Prostate gland (tissue), 2 donors: ENCODE data around the gene CHCHD6. TPM values are rescaled to one million over a fixed set of nuclear protein-coding genes. Genes with fewer than 3 reads are reported as not detected.

Experiments
- DNase-seq: peaks from one replicate; pipeline ENCODE4 v3.0.0-alpha.2; 2019; ENCODE audit warnings: low spot score
- H3K27ac ChIP-seq, 2 donors: fragments of 200-600 bp; sonication (generic); 2 replicates each; pipeline ENCODE4 v1.5.1; 2017 to 2019
- H3K27me3 ChIP-seq: fragments of 200-600 bp; sonication (generic); replicated peaks from 2 replicates; pipeline ENCODE4 v1.5.1; 2019; ENCODE audit not compliant: insufficient read depth
- H3K36me3 ChIP-seq, 2 donors: fragments of 200-600 bp; sonication (generic); 1 replicate in 1 of 2; 2 replicates in 1 of 2; pipeline versions ENCODE4 v1.5.1 to v1.8.1; 2017 to 2019
- H3K4me1 ChIP-seq: fragments of 200-600 bp; sonication (generic); replicated peaks from 2 replicates; pipeline ENCODE4 v1.5.1; 2019
- H3K4me3 ChIP-seq, 2 donors: fragments of 200-600 bp; sonication (generic); 2 replicates each; pipeline ENCODE4 v1.5.1; 2017 to 2019
- H3K9me3 ChIP-seq: fragments of 200-600 bp; sonication (generic); 2 replicates; pipeline ENCODE4 v1.5.1; 2017
- POLR2A ChIP-seq: fragments of 450-650 bp; IDR thresholded peaks from one replicate; pipeline ENCODE4 v1.6.1; 2016; ENCODE audit warnings: antibody characterized with exemption, mild to moderate bottlenecking
- POLR2AphosphoS5 ChIP-seq: sonication (generic); formaldehyde crosslinking; IDR thresholded peaks from one replicate; pipeline ENCODE4 v1.6.1; 2017; ENCODE audit warnings: antibody characterized with exemption
- WGBS: methylation state at CpG from one replicate; pipeline ENCODE4 v1.1.5; 2018; 5-methylcytosine and 5-hydroxymethylcytosine counted together
- intact Hi-C: fragments of 100-400 bp; cut with DNase I; formaldehyde crosslinking; loops from one replicate; pipeline ENCODE4 v1.14.2; 2022
- total RNA-seq, 2 donors: library from RNA; depleted of rRNA; stranded (reverse); fragments of >200 nt; gene quantifications; one replicate each; pipeline ENCODE4 v1.1.0, GENCODE V29; 2016
- TF ChIP-seq, protein P1 (sequence below), 4 experiments: fragments of 200-600 bp in 2 of 4; fragments of 450-650 bp in 2 of 4; sonication (generic) in 2 of 4; IDR thresholded peaks; 1 replicate in 3 of 4; 2 replicates in 1 of 4; pipeline ENCODE4 v1.5.1; 2016 to 2019; ENCODE audit warnings: antibody characterized with exemption in 4 of 4, mild to moderate bottlenecking in 2 of 4, moderate library complexity in 2 of 4

The CHCHD6 gene
- total RNA-seq, 2 donors from 2014 or later, result 13.9 to 34.4 TPM

DNA sequence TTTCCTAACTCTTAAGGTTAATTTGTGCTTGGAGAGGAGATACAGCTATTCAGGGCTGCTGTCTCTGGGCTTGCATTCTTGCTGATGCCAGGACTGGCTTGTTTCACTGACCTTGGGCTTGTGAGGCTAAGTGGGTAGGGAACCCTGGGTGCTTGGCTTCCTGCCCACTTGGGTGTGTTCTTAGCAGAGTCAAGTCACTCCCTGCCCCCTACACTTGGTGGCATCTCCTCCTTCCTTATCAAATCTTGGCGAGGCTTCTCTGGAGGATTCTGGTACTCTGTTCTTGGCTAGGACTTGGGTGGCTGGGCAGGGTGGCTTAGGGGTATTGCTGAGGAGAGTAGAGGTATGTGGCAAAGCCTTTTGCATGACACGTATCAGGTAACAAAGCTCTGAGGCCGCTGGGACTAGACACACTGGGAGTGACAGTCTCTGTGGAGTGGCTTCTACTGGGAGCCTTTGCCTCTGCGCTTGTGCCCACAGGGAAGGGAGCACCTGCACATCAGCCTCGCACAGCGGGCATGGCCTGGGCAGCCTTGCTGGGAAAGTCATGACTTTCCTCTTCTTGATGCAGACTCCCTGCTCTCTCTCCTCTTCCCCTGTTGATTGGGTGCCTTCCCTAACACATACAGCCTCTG lies 41.8 kb downstream of the CHCHD6 start:
- 73% methylated on average over 6 of the region's 6 CpGs for WGBS
- TF ChIP-seq, protein P1, sequence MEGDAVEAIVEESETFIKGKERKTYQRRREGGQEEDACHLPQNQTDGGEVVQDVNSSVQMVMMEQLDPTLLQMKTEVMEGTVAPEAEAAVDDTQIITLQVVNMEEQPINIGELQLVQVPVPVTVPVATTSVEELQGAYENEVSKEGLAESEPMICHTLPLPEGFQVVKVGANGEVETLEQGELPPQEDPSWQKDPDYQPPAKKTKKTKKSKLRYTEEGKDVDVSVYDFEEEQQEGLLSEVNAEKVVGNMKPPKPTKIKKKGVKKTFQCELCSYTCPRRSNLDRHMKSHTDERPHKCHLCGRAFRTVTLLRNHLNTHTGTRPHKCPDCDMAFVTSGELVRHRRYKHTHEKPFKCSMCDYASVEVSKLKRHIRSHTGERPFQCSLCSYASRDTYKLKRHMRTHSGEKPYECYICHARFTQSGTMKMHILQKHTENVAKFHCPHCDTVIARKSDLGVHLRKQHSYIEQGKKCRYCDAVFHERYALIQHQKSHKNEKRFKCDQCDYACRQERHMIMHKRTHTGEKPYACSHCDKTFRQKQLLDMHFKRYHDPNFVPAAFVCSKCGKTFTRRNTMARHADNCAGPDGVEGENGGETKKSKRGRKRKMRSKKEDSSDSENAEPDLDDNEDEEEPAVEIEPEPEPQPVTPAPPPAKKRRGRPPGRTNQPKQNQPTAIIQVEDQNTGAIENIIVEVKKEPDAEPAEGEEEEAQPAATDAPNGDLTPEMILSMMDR (IDR thresholded peaks at IDR 0.05), result no peak
- TF ChIP-seq POLR2A (no peak), POLR2AphosphoS5 (no peak)
- intact Hi-C loops, result no loop called here
- Histone ChIP-seq H3K9me3 (no peaks in the 10 kb centered on the region), H3K4me3 (no peak overlapping the region), H3K36me3 (no peaks in the 10 kb centered on the region), H3K27ac (no peak overlapping the region), H3K4me1 (no peaks in the 10 kb centered on the region), H3K27me3 (no peaks in the 10 kb centered on the region)
- no peak for DNase-seq

DNA sequence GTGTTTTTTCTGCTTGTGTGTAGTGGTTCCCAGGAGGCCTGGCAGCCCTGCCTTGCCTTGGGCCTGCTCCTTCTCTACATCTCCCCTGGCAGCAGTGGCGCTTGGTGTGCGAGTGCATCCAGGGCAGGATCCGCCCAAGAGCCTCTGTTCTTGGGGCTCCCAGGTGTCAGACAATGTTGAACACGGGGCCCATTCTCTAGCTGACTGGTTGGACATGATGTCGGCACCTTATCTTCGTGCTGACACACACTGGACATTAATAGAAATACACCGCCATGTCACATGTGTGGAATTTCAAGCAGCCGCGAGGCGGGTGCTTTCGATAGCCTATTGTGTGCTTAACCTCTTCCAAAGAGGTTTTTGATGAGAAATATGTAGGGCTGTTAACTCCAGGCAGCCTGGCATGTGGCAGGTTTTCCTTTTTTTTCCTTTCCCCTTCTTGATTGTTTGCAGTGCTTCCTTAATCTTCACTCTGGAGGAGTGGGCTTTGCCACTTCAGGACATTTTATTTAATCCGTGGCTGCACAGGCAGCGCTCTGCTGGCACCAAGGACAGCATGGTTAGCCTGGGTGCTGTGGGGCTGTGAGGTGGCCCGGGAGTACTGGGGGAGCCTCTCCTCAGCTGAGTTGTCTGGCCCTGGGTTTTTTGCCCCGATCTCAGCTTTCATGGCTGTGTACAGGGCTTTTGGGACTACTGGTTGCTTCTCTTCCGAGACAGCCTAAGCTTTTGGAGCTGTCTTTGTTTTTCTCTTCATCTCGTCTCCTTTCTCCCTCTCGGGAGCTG lies 42.5 kb downstream of the CHCHD6 start:
- H3K27me3 ChIP-seq, result no peaks in the 10 kb centered on the region
- intact Hi-C loops, result no loop called here
- TF ChIP-seq POLR2AphosphoS5, result no peak
- TF ChIP-seq, protein P1 (IDR thresholded peaks at IDR 0.05), result no peak
- TF ChIP-seq POLR2A, result no peak
- no peak overlapping the region for H3K4me3 ChIP-seq
- H3K27ac ChIP-seq, result no peak overlapping the region
- H3K4me1 ChIP-seq, result no peaks in the 10 kb centered on the region
- no peak for DNase-seq
- WGBS, result 72% methylated on average over 18 of the region's 18 CpGs
- H3K36me3 ChIP-seq, result no peaks in the 10 kb centered on the region
- H3K9me3 ChIP-seq, result no peaks in the 10 kb centered on the region

DNA sequence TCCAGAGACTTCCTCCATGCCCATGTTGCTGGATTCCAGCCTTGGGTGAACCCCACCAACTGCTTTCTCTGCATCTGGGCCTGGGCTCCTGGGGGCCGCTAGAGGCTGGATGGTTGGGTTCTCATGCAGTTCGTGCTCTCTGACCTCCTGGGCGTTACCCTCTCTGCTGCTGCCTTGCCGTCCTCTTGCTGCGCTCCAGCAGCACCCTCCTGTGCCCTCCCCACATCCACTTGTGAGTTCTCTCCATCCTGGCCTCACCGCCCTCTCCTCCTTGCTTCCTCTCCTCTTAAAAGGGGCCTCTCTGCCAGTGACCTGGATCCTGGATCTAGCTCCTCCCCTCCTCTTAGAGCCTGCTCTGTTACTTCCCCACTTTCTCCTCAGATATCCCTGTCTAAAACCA lies 43.7 kb downstream of the CHCHD6 start:
- H3K4me3 ChIP-seq, result no peak overlapping the region
- intact Hi-C loops, result no loop called here
- H3K36me3 ChIP-seq, result no peaks in the 10 kb centered on the region
- no peak for TF ChIP-seq POLR2A
- TF ChIP-seq, protein P1 (IDR thresholded peaks at IDR 0.05), result no peak
- TF ChIP-seq POLR2AphosphoS5, result no peak
- no peak for DNase-seq
- no peaks in the 10 kb centered on the region for H3K4me1 ChIP-seq
- no peaks in the 10 kb centered on the region for H3K27me3 ChIP-seq
- no peaks in the 10 kb centered on the region for H3K9me3 ChIP-seq
- 95% methylated on average over 6 of the region's 6 CpGs for WGBS
- H3K27ac ChIP-seq, result no peak overlapping the region

DNA sequence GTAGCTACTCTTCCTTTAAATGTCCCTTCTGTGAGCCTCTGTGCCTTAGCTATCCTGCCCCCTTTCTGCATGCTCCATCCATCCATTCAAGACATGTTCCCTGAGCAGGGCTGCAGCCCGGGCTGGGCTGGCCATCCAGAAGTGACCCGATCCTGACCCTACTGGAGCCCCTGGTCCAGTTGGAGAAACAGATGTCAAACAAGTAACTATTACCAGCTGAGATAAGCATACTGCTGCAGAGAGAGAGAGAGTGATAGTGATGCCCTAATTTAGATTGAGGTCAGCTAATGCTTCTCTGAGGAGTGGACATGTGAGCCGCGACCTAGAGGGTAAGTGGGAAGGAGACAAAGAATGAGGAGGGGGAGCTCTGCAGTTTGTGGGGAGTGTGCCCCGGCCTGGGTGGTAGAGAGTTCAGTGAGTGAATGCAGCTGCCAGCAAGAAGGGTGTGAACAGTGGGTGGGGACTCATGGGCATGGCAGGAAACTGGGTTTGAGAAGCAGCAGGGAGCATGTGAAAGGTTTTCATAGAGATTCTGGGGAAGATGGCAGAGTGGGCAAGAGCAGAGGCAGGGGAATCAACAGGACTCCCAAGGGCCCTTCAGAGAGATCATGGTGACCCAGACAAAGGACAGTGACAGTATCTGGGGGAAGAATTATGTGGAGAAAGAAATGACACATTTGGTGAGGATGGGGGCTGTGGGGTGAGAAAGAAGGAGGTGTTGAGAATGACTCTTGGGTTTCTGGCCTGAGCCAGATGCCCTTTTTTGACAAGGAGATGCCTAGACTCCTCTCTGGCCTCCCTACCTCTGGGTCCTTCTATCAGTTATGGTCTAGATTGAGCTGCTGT lies 44.9 kb downstream of the CHCHD6 start:
- TF ChIP-seq POLR2A, result no peak
- TF ChIP-seq POLR2AphosphoS5, result no peak
- TF ChIP-seq, protein P1 (IDR thresholded peaks at IDR 0.05), result no peak
- no peak overlapping the region for H3K27ac ChIP-seq
- WGBS, result 95% methylated on average over 5 of the region's 5 CpGs
- H3K4me3 ChIP-seq, result no peak overlapping the region
- no peak for DNase-seq
- no peaks in the 10 kb centered on the region for H3K27me3 ChIP-seq
- intact Hi-C loops, result no loop called here
- no peaks in the 10 kb centered on the region for H3K4me1 ChIP-seq
- H3K36me3 ChIP-seq, result no peaks in the 10 kb centered on the region
- H3K9me3 ChIP-seq, result no peaks in the 10 kb centered on the region
